CD4-positive, CD25-positive, alpha-beta regulatory T cell (primary cell): ENCODE data around the gene NOXO1. TPM values are rescaled to one million over a fixed set of nuclear protein-coding genes. Genes with fewer than 3 reads are reported as not detected.
A peak's percentile ranks its signal among the peaks of the same experiment; 100 is the strongest.

Experiments
- ATAC-seq, 2 donors: fragments of 150-1000 bp; cut with Tn5 transposase; one replicate each; pipeline ENCODE4 v1.10.0; 2021; ENCODE audit warnings: low read depth in 2 of 2, moderate number of reproducible peaks in 2 of 2, moderate library complexity in 1 of 2
- DNase-seq, 3 donors: peaks; one replicate each; pipeline versions ENCODE4 v3.0.0 to v3.0.0-alpha.2; 2012 to 2022; ENCODE audit warnings: mixed read lengths in 1 of 3
- H3K27ac ChIP-seq: one replicate; pipeline ENCODE4 v1.7.0; 2013; ENCODE audit warnings: mild to moderate bottlenecking, low read length; ENCODE audit not compliant: insufficient read depth, poor library complexity, severe bottlenecking
- H3K27me3 ChIP-seq: one replicate; pipeline ENCODE4 v1.7.0; 2013; ENCODE audit warnings: low read length; ENCODE audit not compliant: control insufficient read depth, insufficient read depth
- H3K36me3 ChIP-seq: one replicate; pipeline ENCODE4 v1.7.0; 2013; ENCODE audit warnings: mild to moderate bottlenecking, low read length, moderate library complexity; ENCODE audit not compliant: control insufficient read depth, insufficient read depth
- H3K4me1 ChIP-seq: 2 replicates; pipeline ENCODE4 v1.7.0; 2013; ENCODE audit warnings: mild to moderate bottlenecking, low read length; ENCODE audit not compliant: insufficient read depth, control insufficient read depth, poor library complexity, severe bottlenecking
- H3K4me3 ChIP-seq: one replicate; pipeline ENCODE4 v1.7.0; 2013; ENCODE audit warnings: low read depth, mild to moderate bottlenecking, low read length, moderate library complexity
- H3K9me3 ChIP-seq, 2 experiments: 1 replicate in 1 of 2; 2 replicates in 1 of 2; pipeline ENCODE4 v1.7.0; 2013; ENCODE audit warnings: low read length in 2 of 2, mild to moderate bottlenecking in 1 of 2, moderate library complexity in 1 of 2; ENCODE audit not compliant: control insufficient read depth in 2 of 2
- H3K27ac Mint-ChIP-seq, 3 donors: one replicate each; pipeline ENCODE4 v1.8.0; 2020 to 2022; ENCODE audit warnings: mild to moderate bottlenecking in 3 of 3, mixed read lengths in 3 of 3, moderate library complexity in 2 of 3
- H3K27me3 Mint-ChIP-seq: one replicate; pipeline ENCODE4 v1.8.0; 2022; ENCODE audit warnings: mild to moderate bottlenecking, mixed read lengths
- H3K36me3 Mint-ChIP-seq: one replicate; pipeline ENCODE4 v1.8.0; 2020; ENCODE audit warnings: mixed read lengths
- H3K4me1 Mint-ChIP-seq, 4 donors: one replicate each; pipeline ENCODE4 v1.8.0; 2020 to 2022; ENCODE audit warnings: mixed read lengths in 4 of 4, mild to moderate bottlenecking in 1 of 4
- H3K4me3 Mint-ChIP-seq, 4 donors: one replicate each; pipeline ENCODE4 v1.8.0; 2020 to 2022; ENCODE audit warnings: mild to moderate bottlenecking in 4 of 4, mixed read lengths in 4 of 4, moderate library complexity in 3 of 4
- H3K9me3 Mint-ChIP-seq, 7 donors: one replicate each; pipeline ENCODE4 v1.8.0; 2020 to 2022; ENCODE audit warnings: mixed read lengths in 7 of 7, mild to moderate bottlenecking in 3 of 7, moderate library complexity in 2 of 7
- polyA plus RNA-seq, 4 donors: library from polyadenylated mRNA; unstranded; fragments of 300-500 nt; fragmentation: Illumina TruSeq; gene quantifications; one replicate each; pipeline ENCODE4 v1.2.3, GENCODE V29; 2021
- total RNA-seq: library from RNA; stranded (reverse); gene quantifications from one replicate; pipeline ENCODE4 v1.2.3, GENCODE V29; 2022

NOXO1 gene
- total and polyA plus RNA-seq, 5 donors from 2014 or later = 0.16 to 0.47 (median 0.35) TPM; not detected in 2

GRCh38 chr16:1978476-1979120 is 2.7 kb downstream of the NOXO1 start:
- H3K27me3 ChIP-seq = peaks cover 11% of the 10 kb centered on the region
- peaks cover 0 to 16% (median 4%) of the 10 kb centered on the region in 4 donors for H3K4me1 Mint-ChIP-seq
- DNase-seq = no peak

GRCh38 chr16:1977875-1978268 is 3.4 kb downstream of the NOXO1 start:
- Histone ChIP-seq H3K27ac (no peak overlapping the region), H3K4me3 (no peak overlapping the region), H3K27me3 (peaks cover 11% of the 10 kb centered on the region), H3K36me3 (peaks cover 33% of the 10 kb centered on the region), H3K4me1 (peaks cover 13% of the 10 kb centered on the region), H3K9me3 (no peaks in the 10 kb centered on the region)
- no peak for ATAC-seq
- H3K36me3 Mint-ChIP-seq = peaks cover 6% of the 10 kb centered on the region
- no peak for DNase-seq
- no peaks in the 10 kb centered on the region for H3K9me3 Mint-ChIP-seq
- H3K4me1 Mint-ChIP-seq = peaks cover 0 to 18% (median 3%) of the 10 kb centered on the region in 4 donors
- H3K4me3 Mint-ChIP-seq = no peak overlapping the region
- peaks cover 31% of the 10 kb centered on the region for H3K27me3 Mint-ChIP-seq
- H3K27ac Mint-ChIP-seq = no peak overlapping the region

More at GRCh38 chr16:1978476-1979120, 2.7 kb downstream of the NOXO1 start:
- Mint-ChIP-seq H3K27me3 (peaks cover 28% of the 10 kb centered on the region), H3K27ac (no peak overlapping the region), H3K36me3 (peaks cover 6% of the 10 kb centered on the region), H3K4me3 (no peak overlapping the region), H3K9me3 (no peaks in the 10 kb centered on the region)
- no peak for ATAC-seq
- Histone ChIP-seq H3K36me3 (peaks cover 33% of the 10 kb centered on the region), H3K4me3 (no peak overlapping the region), H3K27ac (no peak overlapping the region), H3K4me1 (peaks cover 15% of the 10 kb centered on the region), H3K9me3 (no peaks in the 10 kb centered on the region)

- H3K27me3 ChIP-seq = peaks cover 9% of the 10 kb centered on the region
- no peak overlapping the region for H3K4me3 ChIP-seq
- Mint-ChIP-seq H3K4me1 (peaks cover 0 to 15% (median 1%) of the 10 kb centered on the region in 4 donors), H3K36me3 (peaks cover 6% of the 10 kb centered on the region), H3K4me3 (no peak overlapping the region), H3K9me3 (no peaks in the 10 kb centered on the region), H3K27me3 (peaks cover 25% of the 10 kb centered on the region), H3K27ac (no peak overlapping the region)
- no peaks in the 10 kb centered on the region for H3K9me3 ChIP-seq
- ATAC-seq (no peak), DNase-seq (no peak)
- peaks cover 19% of the 10 kb centered on the region for H3K4me1 ChIP-seq
- H3K36me3 ChIP-seq = peaks cover 33% of the 10 kb centered on the region
- H3K27ac ChIP-seq = no peak overlapping the region
Measured at GRCh38 chr16:1976951-1977874, 4.1 kb downstream of the NOXO1 start.

GRCh38 chr16:1976216-1976520 is 5.1 kb downstream of the NOXO1 start:
- Histone ChIP-seq H3K4me3 (no peak overlapping the region), H3K36me3 (peaks cover 33% of the 10 kb centered on the region), H3K9me3 (no peaks in the 10 kb centered on the region), H3K4me1 (peaks cover 25% of the 10 kb centered on the region), H3K27ac (no peak overlapping the region), H3K27me3 (no peaks in the 10 kb centered on the region)
- no peak for ATAC-seq
- DNase-seq = no peak
- Mint-ChIP-seq H3K4me3 (no peak overlapping the region), H3K27me3 (peaks cover 22% of the 10 kb centered on the region), H3K4me1 (peaks cover 6 to 22% (median 8%) of the 10 kb centered on the region in 4 donors), H3K9me3 (no peaks in the 10 kb centered on the region), H3K27ac (no peak overlapping the region), H3K36me3 (peaks cover 6% of the 10 kb centered on the region)

- peaks cover 17% of the 10 kb centered on the region for H3K27me3 Mint-ChIP-seq
- no peaks in the 10 kb centered on the region for H3K27me3 ChIP-seq
- H3K4me3 ChIP-seq = no peak overlapping the region
- H3K4me1 ChIP-seq = peaks cover 31% of the 10 kb centered on the region
- peaks cover 33% of the 10 kb centered on the region for H3K36me3 ChIP-seq
- H3K27ac Mint-ChIP-seq = no peak overlapping the region
- no peak overlapping the region for H3K27ac ChIP-seq
- peak overlapping the region in 2 of 4 donors; percentile 10 to 24 for H3K4me3 Mint-ChIP-seq
- H3K4me1 Mint-ChIP-seq = peaks cover 6 to 27% (median 11%) of the 10 kb centered on the region in 4 donors
- peaks cover 6% of the 10 kb centered on the region for H3K36me3 Mint-ChIP-seq
- no peak for DNase-seq
- no peaks in the 10 kb centered on the region for H3K9me3 ChIP-seq
- H3K9me3 Mint-ChIP-seq = no peaks in the 10 kb centered on the region
- ATAC-seq = no peak
Measured at GRCh38 chr16:1975432-1976215, 5.6 kb downstream of the NOXO1 start.

GRCh38 chr16:1974157-1975070 is 6.9 kb downstream of the NOXO1 start:
- Histone ChIP-seq H3K9me3 (no peaks in the 10 kb centered on the region), H3K36me3 (peaks cover 33% of the 10 kb centered on the region), H3K4me1 (peaks cover 24% of the 10 kb centered on the region), H3K27me3 (no peaks in the 10 kb centered on the region), H3K27ac (no peak overlapping the region), H3K4me3 (no peak overlapping the region)
- Mint-ChIP-seq H3K27ac (no peak overlapping the region), H3K9me3 (no peaks in the 10 kb centered on the region), H3K27me3 (peaks cover 14% of the 10 kb centered on the region), H3K36me3 (peaks cover 6% of the 10 kb centered on the region), H3K4me1 (peaks cover 6 to 31% (median 11%) of the 10 kb centered on the region in 4 donors), H3K4me3 (peak overlapping the region in 2 of 4 donors; percentile 62 to 96)
- ATAC-seq (no peak), DNase-seq (no peak)
